GM12878 (cell line): Measurements from ENCODE around the gene TDP1.

Experiments
- CHD1 ChIP-seq: IDR thresholded peaks from 2 replicates; pipeline ENCODE4 v1.6.1; 2012; ENCODE audit warnings: low read depth, low read length, improper control_type of control experiment
- CREB1 ChIP-seq: IDR thresholded peaks from 2 replicates; pipeline ENCODE4 v1.6.1; 2012; ENCODE audit warnings: low read depth, mild to moderate bottlenecking, inconsistent platforms
- CTCF ChIP-seq, 3 experiments: IDR thresholded peaks in 2 of 3; conservative IDR thresholded peaks in 1 of 3; 2 replicates each; pipeline ENCODE4 v1.5.1; 2011; ENCODE audit warnings: low read depth in 3 of 3, low read length in 3 of 3, mild to moderate bottlenecking in 3 of 3, control low read depth in 2 of 3, moderate library complexity in 2 of 3, inconsistent platforms in 1 of 3, mixed read lengths in 1 of 3; ENCODE audit not compliant: control insufficient read depth in 2 of 3, insufficient read depth in 1 of 3; ENCODE audit errors: extremely low read depth in 1 of 3
- EP300 ChIP-seq, 2 experiments: fragments of 150-350 bp in 1 of 2; IDR thresholded peaks; 2 replicates each; pipeline ENCODE4 v1.6.1; 2011 to 2012; ENCODE audit warnings: low read depth in 2 of 2, low read length in 2 of 2, borderline replicate concordance in 1 of 2, improper control_type of control experiment in 1 of 2, inconsistent platforms in 1 of 2; ENCODE audit not compliant: control insufficient read depth in 1 of 2
- JUND ChIP-seq: IDR thresholded peaks from 2 replicates; pipeline ENCODE4 v1.6.1; 2012; ENCODE audit warnings: low read depth, mild to moderate bottlenecking, low read length, improper control_type of control experiment, moderate library complexity
- MXI1 ChIP-seq: fragments of 150-350 bp; IDR thresholded peaks from 2 replicates; pipeline ENCODE4 v1.6.1; 2011; ENCODE audit warnings: low read depth, mild to moderate bottlenecking, inconsistent platforms, low read length, improper control_type of control experiment
- NR2F1 ChIP-seq: fragments of 450-650 bp; conservative IDR thresholded peaks from 2 replicates; pipeline ENCODE4 v1.6.1; 2017; ENCODE audit warnings: mild to moderate bottlenecking
- NRF1 ChIP-seq: conservative IDR thresholded peaks from 2 replicates; pipeline ENCODE4 v1.6.1; 2011; ENCODE audit warnings: mild to moderate bottlenecking, low read depth, low read length, improper control_type of control experiment
- POLR2A ChIP-seq: IDR thresholded peaks from 2 replicates; pipeline ENCODE4 v1.6.1; 2011; ENCODE audit warnings: low read depth, mild to moderate bottlenecking, low read length
- RUNX3 ChIP-seq: IDR thresholded peaks from 2 replicates; pipeline ENCODE4 v1.6.1; 2012; ENCODE audit warnings: low read length, inconsistent platforms
- SMAD1 ChIP-seq: fragments of 450-650 bp; IDR thresholded peaks from 2 replicates; pipeline ENCODE4 v1.6.1; 2018; ENCODE audit warnings: mild to moderate bottlenecking, low read depth; ENCODE audit not compliant: partially characterized antibody
- TAF1 ChIP-seq: IDR thresholded peaks from 2 replicates; pipeline ENCODE4 v1.6.1; 2011; ENCODE audit warnings: mild to moderate bottlenecking, low read depth, low read length, borderline replicate concordance
- TCF12 ChIP-seq: IDR thresholded peaks from 2 replicates; pipeline ENCODE4 v1.6.1; 2011; ENCODE audit warnings: low read depth, mild to moderate bottlenecking, low read length
- TF ChIP-seq, protein P1 (sequence below): IDR thresholded peaks from 2 replicates; pipeline ENCODE4 v1.6.1; 2012; ENCODE audit warnings: low read depth, low read length, improper control_type of control experiment

DNA sequence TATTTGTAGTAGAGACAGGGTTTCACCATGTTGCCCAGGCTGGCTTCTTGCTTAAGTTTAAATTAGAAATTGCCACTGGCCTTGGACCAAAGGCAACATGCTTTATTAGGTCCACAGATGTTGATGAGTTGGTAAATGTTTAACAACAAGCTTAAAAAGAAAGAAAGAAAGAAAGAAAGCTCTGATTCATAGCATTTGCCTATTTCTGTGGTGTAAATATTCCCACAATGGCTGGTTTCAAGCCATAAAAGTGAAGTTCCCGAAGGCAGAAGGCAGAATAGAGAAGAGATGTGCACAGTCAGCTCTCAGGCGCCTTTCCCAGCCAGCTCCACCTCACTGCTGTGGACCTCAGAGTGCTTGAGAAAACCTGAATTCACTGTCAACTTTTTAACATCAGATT is 132.4 kb downstream of the TDP1 start:
- TF ChIP-seq JUND = no peak
- TF ChIP-seq, protein P1, sequence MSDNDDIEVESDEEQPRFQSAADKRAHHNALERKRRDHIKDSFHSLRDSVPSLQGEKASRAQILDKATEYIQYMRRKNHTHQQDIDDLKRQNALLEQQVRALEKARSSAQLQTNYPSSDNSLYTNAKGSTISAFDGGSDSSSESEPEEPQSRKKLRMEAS = no peak
- no peak for TF ChIP-seq RUNX3
- no peak for TF ChIP-seq POLR2A
- TF ChIP-seq CTCF (IDR thresholded peaks at IDR 0.05 in 2 of 3, conservative IDR thresholded peaks at IDR 0.05 in 1 of 3; ENCODE audit: control insufficient read depth in 2 of 3, extremely low read depth in 1 of 3, insufficient read depth in 1 of 3, low read depth in 3 of 3, low read length in 3 of 3) = no peak
- TF ChIP-seq CHD1 = no peak
- TF ChIP-seq NRF1 = no peak
- TF ChIP-seq NR2F1 = no peak
- no peak for TF ChIP-seq EP300 (IDR thresholded peaks at IDR 0.05; ENCODE audit: borderline replicate concordance in 1 of 2, control insufficient read depth in 1 of 2, low read depth in 2 of 2, low read length in 2 of 2)
- no peak for TF ChIP-seq MXI1
- TF ChIP-seq TAF1 = no peak
- no peak for TF ChIP-seq CREB1
- no peak for TF ChIP-seq SMAD1
- no peak for TF ChIP-seq TCF12
